ENCODE data around the gene HAGH.

The HAGH gene

GRCh38 chr16:1772362-1772907, 54.2 kb downstream of the HAGH start, which contains the start of gene EME2:
Gene EME2, plus strand, starts transcription at chr16:1772810. Its CDS starts 418 bp downstream, at chr16:1773228.
- DNase-seq = no peak

- DNase-seq = no peak
Observed at GRCh38 chr16:1771864-1772361, 54.7 kb downstream of the HAGH start.

- DNase-seq = peak; percentile 66
Observed at GRCh38 chr16:1771188-1771863, 55.3 kb downstream of the HAGH start, which contains the start of gene NME3. Gene NME3, minus strand, starts transcription at chr16:1771543. Its CDS starts 9 bp downstream, at chr16:1771534.

- DNase-seq = peak; percentile 54
Observed at GRCh38 chr16:1770328-1771187, 56.1 kb downstream of the HAGH start.

GRCh38 chr16:1769402-1770300, 57.0 kb downstream of the HAGH start:
- no peak for DNase-seq

- no peak for DNase-seq
Observed at GRCh38 chr16:1768767-1769401, 57.7 kb downstream of the HAGH start.

GRCh38 chr16:1768061-1768766, 58.4 kb downstream of the HAGH start:
- DNase-seq = no peak

- no peak for DNase-seq
Observed at GRCh38 chr16:1767116-1767994, 59.3 kb downstream of the HAGH start.

GRCh38 chr16:1766701-1767100, 59.9 kb downstream of the HAGH start:
- no peak for DNase-seq

- DNase-seq = no peak
Observed at GRCh38 chr16:1766231-1766630, 60.4 kb downstream of the HAGH start.

GRCh38 chr16:1765826-1766225, 60.8 kb downstream of the HAGH start:
- no peak for DNase-seq

- DNase-seq = no peak
Observed at GRCh38 chr16:1764971-1765370, 61.7 kb downstream of the HAGH start.

GRCh38 chr16:1763521-1764511, 62.8 kb downstream of the HAGH start:
- no peak for DNase-seq

- no peak for DNase-seq
Observed at GRCh38 chr16:1762879-1763520, 63.6 kb downstream of the HAGH start.

- no peak for DNase-seq
Observed at GRCh38 chr16:1762196-1762878, 64.3 kb downstream of the HAGH start.

GRCh38 chr16:1761751-1762150, 64.9 kb downstream of the HAGH start:
- no peak for DNase-seq

- no peak for DNase-seq
Observed at GRCh38 chr16:1760911-1761310, 65.7 kb downstream of the HAGH start.

- DNase-seq = no peak
Observed at GRCh38 chr16:1759511-1759910, 67.1 kb downstream of the HAGH start.

Data from NCI-H1092 treated with DMSO at 0.1 percent for 48 hours (cell line).